ENCODE data around the gene RAPGEF4. TPM values are rescaled to one million over a fixed set of nuclear protein-coding genes. Genes with fewer than 3 reads are reported as not detected.
A peak's percentile ranks its signal among the peaks of the same experiment; 100 is the strongest.

Gene RAPGEF4
- total RNA-seq, 4 donors from 2014 or later: 3.7 to 8.9 (median 5.2) TPM

DNA sequence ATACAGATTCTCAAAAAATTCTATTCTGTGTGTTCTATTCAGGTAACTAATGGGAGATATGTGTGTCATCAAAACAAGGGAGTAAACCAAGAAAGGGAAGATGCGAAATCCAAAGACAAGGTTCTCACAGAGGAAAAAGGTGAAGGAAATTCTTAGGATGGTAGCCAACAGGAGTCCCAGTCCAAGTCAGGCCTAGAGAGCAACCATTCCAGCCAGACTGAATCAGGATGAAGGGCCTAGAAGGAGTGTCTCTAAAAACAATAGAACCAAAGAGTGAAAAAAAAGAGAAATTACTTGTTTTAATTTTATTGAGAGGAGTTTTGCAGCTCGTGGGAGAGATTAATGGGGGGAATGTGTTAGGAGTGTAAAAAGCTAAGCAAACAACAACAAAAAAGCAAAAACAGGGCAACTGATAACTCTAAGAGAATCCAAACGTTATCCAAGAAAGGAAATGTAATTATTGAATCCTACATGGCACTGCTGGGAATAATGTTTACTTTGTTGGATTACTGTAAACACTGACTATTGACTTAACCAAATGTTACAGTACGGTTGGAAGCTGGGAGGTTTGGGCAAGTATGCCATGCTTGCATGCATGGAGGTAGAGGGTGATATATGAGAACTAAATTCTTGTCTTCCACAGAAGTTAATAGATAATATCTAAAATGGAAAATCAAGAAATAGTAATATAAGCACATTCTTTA lies 352.3 kb downstream of the RAPGEF4 start:
- Histone ChIP-seq H3K4me3 (no peak overlapping the region), H3K9me3 (no peaks in the 10 kb centered on the region), H3K27ac (replicated peaks in 1 of 4) (peak overlapping the region; percentile 73 to 86 (median 79)), H3K36me3 (peaks cover 0 to 12% (median 7%) of the 10 kb centered on the region in 4 donors), H3K4me1 (peaks cover 46 to 100% (median 97%) of the 10 kb centered on the region in 4 donors), H3K27me3 (no peaks in the 10 kb centered on the region)
- intact Hi-C loops (cut with DNase I): no loop called here
- 77% methylated on average over 4 of the region's 4 CpGs for WGBS
- DNase-seq (ENCODE audit: extremely low spot score): no peak
- no peak for TF ChIP-seq POLR2A (IDR thresholded peaks at IDR 0.05; ENCODE audit: low read depth)
- no peak for TF ChIP-seq EP300 (IDR thresholded peaks at IDR 0.05)
- TF ChIP-seq POLR2AphosphoS5 (IDR thresholded peaks at IDR 0.05): no peak
- TF ChIP-seq, protein P1, sequence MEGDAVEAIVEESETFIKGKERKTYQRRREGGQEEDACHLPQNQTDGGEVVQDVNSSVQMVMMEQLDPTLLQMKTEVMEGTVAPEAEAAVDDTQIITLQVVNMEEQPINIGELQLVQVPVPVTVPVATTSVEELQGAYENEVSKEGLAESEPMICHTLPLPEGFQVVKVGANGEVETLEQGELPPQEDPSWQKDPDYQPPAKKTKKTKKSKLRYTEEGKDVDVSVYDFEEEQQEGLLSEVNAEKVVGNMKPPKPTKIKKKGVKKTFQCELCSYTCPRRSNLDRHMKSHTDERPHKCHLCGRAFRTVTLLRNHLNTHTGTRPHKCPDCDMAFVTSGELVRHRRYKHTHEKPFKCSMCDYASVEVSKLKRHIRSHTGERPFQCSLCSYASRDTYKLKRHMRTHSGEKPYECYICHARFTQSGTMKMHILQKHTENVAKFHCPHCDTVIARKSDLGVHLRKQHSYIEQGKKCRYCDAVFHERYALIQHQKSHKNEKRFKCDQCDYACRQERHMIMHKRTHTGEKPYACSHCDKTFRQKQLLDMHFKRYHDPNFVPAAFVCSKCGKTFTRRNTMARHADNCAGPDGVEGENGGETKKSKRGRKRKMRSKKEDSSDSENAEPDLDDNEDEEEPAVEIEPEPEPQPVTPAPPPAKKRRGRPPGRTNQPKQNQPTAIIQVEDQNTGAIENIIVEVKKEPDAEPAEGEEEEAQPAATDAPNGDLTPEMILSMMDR (IDR thresholded peaks at IDR 0.05): no peak

DNA sequence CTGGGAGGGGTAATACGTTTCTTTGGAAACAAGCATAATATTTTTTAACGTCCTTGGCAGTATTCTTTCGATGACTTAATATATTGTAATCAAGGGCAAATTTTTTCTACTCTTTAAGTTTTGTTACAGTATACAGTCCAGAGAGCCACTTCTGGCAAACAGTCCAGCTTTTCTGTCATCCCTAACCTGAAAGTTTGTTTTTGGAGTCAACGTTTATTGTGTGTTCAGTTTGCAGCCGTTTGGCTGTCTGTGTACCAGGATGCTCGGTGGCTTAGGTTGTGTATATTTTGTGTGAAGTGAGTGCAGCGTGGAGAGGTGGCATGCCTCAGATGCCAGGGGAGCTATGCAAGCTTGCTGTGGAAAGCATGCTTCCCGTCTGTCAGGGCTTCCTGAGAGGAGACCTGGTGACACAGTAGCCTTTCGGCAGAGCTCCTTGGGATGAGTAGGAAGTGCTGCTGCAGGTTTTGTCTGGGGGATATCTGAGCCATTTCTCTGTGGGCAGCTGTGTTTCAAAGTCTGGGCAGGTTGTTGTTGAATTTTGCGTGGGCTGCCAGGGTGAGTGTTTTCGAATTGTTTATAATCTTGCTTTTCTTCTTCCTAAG lies 354.7 kb downstream of the RAPGEF4 start:
- Histone ChIP-seq H3K4me3 (peak overlapping the region; percentile 16 to 36 (median 31)), H3K4me1 (peaks cover 34 to 94% (median 89%) of the 10 kb centered on the region in 4 donors), H3K36me3 (peaks cover 0 to 13% (median 7%) of the 10 kb centered on the region in 4 donors), H3K27ac (replicated peaks in 1 of 4) (peak overlapping the region; percentile 73 to 86 (median 79)), H3K9me3 (no peaks in the 10 kb centered on the region), H3K27me3 (no peaks in the 10 kb centered on the region)
- intact Hi-C loops (cut with DNase I): no loop called here
- 30% methylated on average over 11 of the region's 11 CpGs for WGBS
- DNase-seq (ENCODE audit: extremely low spot score): no peak
- TF ChIP-seq POLR2AphosphoS5 (IDR thresholded peaks at IDR 0.05): peak; percentile 61 to 65
- TF ChIP-seq, protein P1 (IDR thresholded peaks at IDR 0.05): no peak

DNA sequence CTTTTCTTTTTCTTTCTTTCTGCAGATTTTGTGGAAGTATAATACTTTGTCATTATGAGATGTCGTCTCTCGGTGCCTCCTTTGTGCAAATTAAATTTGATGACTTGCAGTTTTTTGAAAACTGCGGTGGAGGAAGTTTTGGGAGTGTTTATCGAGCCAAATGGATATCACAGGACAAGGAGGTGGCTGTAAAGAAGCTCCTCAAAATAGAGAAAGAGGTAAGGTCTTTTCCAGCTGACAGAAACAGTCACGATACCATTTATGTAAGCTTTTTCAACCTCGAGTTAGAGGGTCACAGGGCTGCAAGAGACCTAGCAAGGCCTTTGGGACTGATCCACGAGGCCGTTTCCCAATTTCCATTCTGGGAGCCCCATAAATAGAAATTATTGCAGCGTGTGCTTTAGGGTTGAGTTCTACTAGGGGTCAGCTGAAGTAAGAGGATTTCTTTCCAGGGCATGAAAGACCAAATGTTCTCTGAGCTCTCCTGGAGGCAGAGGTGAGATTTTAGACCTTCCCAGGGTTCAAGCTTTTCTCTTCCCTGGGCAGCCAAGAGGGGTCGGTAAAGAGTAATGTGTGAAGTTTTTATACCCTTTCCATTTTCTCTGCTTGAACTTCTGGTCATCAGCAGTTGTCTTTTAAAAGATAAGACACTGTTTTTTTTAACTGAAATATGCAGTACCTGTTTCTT lies 355.5 kb downstream of the RAPGEF4 start:
- Histone ChIP-seq H3K4me1 (peaks cover 34 to 94% (median 90%) of the 10 kb centered on the region in 4 donors), H3K4me3 (peak overlapping the region; percentile 16 to 36 (median 31)), H3K9me3 (no peaks in the 10 kb centered on the region), H3K36me3 (peaks cover 0 to 13% (median 7%) of the 10 kb centered on the region in 4 donors), H3K27ac (replicated peaks in 1 of 4) (peak overlapping the region; percentile 73 to 86 (median 79)), H3K27me3 (no peaks in the 10 kb centered on the region)
- intact Hi-C loops (cut with DNase I): no loop called here
- 40% methylated on average over 10 of the region's 10 CpGs for WGBS
- no peak for TF ChIP-seq POLR2A (IDR thresholded peaks at IDR 0.05; ENCODE audit: low read depth)
- TF ChIP-seq, protein P1 (IDR thresholded peaks at IDR 0.05): peak; percentile 37 to 47 (median 39)
- TF ChIP-seq POLR2AphosphoS5 (IDR thresholded peaks at IDR 0.05): peak; percentile 24 to 55
- no peak for DNase-seq (ENCODE audit: extremely low spot score)

DNA sequence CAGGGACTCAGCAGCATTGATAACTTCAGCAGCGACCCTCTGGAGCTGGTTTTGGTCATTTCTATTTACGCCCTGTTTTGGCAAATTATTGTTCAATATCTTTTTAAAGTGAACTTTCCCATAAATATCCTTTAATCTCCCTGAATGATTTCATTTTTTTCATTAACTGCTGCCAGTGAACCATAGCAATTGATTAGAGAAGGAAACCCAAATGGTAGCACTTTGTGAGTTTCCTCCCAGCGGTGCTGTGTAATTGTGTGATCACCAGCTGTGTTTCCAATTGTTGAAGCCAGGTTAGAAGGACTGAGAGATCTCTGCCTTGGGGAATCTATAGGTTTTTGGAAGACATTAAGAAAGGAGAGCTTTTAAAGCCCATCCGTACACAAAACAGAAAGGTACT lies 356.3 kb downstream of the RAPGEF4 start:
- Histone ChIP-seq H3K27ac (replicated peaks in 1 of 4) (peak overlapping the region; percentile 73 to 86 (median 79)), H3K4me1 (peaks cover 26 to 91% (median 88%) of the 10 kb centered on the region in 4 donors), H3K27me3 (no peaks in the 10 kb centered on the region), H3K36me3 (peaks cover 0 to 18% (median 10%) of the 10 kb centered on the region in 4 donors), H3K9me3 (no peaks in the 10 kb centered on the region), H3K4me3 (peak overlapping the region in 3 of 4 donors; percentile 7 to 34 (median 28))
- WGBS: 77% methylated on average over 4 of the region's 4 CpGs
- TF ChIP-seq, protein P1 (IDR thresholded peaks at IDR 0.05): no peak
- TF ChIP-seq EP300 (IDR thresholded peaks at IDR 0.05) (no peak), POLR2AphosphoS5 (IDR thresholded peaks at IDR 0.05) (no peak), POLR2A (IDR thresholded peaks at IDR 0.05; ENCODE audit: low read depth) (no peak)
- intact Hi-C loops (cut with DNase I): no loop called here
- DNase-seq (ENCODE audit: extremely low spot score): no peak

Measured in esophagus muscularis mucosa (tissue), 4 donors.